22Rv1 (cell line): Measurements from ENCODE around the gene PPP2R5E.

Source experiments
- H3K27ac ChIP-seq: fragments of 450-650 bp; 2 replicates; pipeline ENCODE4 v1.5.1; 2017
- ZFX ChIP-seq: fragments of 450-650 bp; IDR thresholded peaks from 2 replicates; pipeline ENCODE4 v1.6.1; 2017; ENCODE audit warnings: antibody characterized with exemption, borderline replicate concordance
- TF ChIP-seq, protein P1 (sequence below): fragments of 450-650 bp; IDR thresholded peaks from 2 replicates; pipeline ENCODE4 v1.5.1; 2017; ENCODE audit warnings: mild to moderate bottlenecking

Gene PPP2R5E

GRCh38 chr14:63432228-63432627, 110.9 kb downstream of the PPP2R5E start:
- no peak overlapping the region for H3K27ac ChIP-seq
- TF ChIP-seq, protein P1, sequence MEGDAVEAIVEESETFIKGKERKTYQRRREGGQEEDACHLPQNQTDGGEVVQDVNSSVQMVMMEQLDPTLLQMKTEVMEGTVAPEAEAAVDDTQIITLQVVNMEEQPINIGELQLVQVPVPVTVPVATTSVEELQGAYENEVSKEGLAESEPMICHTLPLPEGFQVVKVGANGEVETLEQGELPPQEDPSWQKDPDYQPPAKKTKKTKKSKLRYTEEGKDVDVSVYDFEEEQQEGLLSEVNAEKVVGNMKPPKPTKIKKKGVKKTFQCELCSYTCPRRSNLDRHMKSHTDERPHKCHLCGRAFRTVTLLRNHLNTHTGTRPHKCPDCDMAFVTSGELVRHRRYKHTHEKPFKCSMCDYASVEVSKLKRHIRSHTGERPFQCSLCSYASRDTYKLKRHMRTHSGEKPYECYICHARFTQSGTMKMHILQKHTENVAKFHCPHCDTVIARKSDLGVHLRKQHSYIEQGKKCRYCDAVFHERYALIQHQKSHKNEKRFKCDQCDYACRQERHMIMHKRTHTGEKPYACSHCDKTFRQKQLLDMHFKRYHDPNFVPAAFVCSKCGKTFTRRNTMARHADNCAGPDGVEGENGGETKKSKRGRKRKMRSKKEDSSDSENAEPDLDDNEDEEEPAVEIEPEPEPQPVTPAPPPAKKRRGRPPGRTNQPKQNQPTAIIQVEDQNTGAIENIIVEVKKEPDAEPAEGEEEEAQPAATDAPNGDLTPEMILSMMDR: no peak
- no peak for TF ChIP-seq ZFX

- no peak overlapping the region for H3K27ac ChIP-seq
- TF ChIP-seq, protein P1: no peak
- TF ChIP-seq ZFX: no peak
Observed at GRCh38 chr14:63431466-63431865, 111.7 kb downstream of the PPP2R5E start.

- H3K27ac ChIP-seq: no peak overlapping the region
Observed at GRCh38 chr14:63428486-63428885, 114.7 kb downstream of the PPP2R5E start.

DNA sequence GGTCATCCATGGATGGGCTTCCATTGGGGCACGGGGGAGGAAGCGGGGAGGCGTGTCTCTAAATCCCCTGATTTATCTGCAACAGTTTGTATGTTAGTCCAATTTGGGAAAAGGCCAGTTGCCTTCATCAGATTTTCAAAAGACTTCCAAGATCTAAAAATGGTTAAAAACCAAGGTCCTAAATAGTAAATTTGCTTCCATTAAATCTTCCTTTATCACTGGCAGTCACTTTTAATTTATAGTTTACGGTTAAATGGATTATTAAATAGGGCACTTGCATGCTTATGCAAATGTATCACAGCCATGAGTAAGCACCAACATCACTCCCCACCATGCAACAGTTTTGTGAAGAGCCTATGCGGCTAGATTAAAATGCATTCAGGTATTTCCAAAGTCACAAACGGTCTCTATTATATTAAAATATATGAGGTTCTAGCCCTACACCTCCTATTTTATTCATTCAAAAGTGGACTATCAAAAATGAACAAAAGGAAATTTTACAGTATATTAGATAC, 116.3 kb downstream of the PPP2R5E start:
- no peak for TF ChIP-seq ZFX
- TF ChIP-seq, protein P1: no peak
- no peak overlapping the region for H3K27ac ChIP-seq

More at GRCh38 chr14:63428486-63428885, 114.7 kb downstream of the PPP2R5E start:
- TF ChIP-seq, protein P1: no peak
- TF ChIP-seq ZFX: no peak

- TF ChIP-seq ZFX: no peak
- TF ChIP-seq, protein P1: no peak
- no peak overlapping the region for H3K27ac ChIP-seq
Observed at GRCh38 chr14:63423889-63424288, 119.3 kb downstream of the PPP2R5E start.

DNA sequence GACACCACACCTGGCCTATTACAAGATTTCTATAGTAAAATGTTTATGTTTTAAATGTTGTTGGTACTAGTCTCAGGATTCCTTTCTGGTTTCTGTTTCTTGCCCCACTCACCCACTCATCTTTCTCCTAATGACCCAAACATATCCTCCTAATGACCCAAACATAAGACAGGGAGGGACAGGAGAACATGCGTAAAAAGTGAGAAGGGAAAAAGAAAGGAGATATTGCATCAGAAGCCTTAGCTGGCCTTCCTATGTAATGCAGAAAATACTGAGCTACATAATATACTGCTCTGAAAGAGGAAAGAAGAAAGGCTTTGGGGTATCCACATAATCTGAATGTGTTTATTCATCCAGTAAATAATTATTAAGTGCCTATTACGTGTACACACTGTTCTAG, 119.8 kb downstream of the PPP2R5E start:
- no peak overlapping the region for H3K27ac ChIP-seq
- TF ChIP-seq ZFX: no peak
- TF ChIP-seq, protein P1: no peak

DNA sequence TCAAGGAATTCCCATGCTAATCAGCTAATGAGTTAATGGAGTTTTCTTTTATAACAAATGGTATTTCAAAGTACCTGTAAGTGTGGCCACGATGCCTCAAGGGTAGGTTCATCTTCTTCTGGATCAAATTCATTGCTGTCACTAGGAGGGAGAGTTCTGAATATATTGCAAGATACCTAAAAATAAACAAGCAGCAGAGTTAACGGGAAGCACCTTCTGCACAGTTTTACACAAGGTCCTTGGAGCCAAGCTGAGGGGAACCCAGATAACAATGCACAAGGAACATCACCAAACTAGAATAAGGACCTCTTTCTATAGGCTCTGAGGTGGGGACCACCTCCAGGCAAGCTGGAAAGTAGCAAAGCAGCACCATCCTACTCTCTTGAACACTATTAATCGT, 121.3 kb downstream of the PPP2R5E start:
- no peak overlapping the region for H3K27ac ChIP-seq
- TF ChIP-seq, protein P1: no peak
- no peak for TF ChIP-seq ZFX
